Ecto neural progenitor cell (in vitro differentiated cells): ENCODE results near the gene SPAG16.
"Not testable (repeated sequence)": the region's sequence is repeated elsewhere in the genome, so short reads cannot be mapped to it uniquely, and the experiment has no call there.

Experiments used
- DNase-seq: peaks from one replicate; pipeline ENCODE4 v3.0.0-alpha.2; 2018; ENCODE audit warnings: low spot score

Gene SPAG16

GRCh38 chr2:213408426-213409070 is 124.3 kb downstream of the SPAG16 start:
- not testable (repeated sequence) for DNase-seq

GRCh38 chr2:213410687-213411086 is 126.4 kb downstream of the SPAG16 start:
- not testable (repeated sequence) for DNase-seq

DNA sequence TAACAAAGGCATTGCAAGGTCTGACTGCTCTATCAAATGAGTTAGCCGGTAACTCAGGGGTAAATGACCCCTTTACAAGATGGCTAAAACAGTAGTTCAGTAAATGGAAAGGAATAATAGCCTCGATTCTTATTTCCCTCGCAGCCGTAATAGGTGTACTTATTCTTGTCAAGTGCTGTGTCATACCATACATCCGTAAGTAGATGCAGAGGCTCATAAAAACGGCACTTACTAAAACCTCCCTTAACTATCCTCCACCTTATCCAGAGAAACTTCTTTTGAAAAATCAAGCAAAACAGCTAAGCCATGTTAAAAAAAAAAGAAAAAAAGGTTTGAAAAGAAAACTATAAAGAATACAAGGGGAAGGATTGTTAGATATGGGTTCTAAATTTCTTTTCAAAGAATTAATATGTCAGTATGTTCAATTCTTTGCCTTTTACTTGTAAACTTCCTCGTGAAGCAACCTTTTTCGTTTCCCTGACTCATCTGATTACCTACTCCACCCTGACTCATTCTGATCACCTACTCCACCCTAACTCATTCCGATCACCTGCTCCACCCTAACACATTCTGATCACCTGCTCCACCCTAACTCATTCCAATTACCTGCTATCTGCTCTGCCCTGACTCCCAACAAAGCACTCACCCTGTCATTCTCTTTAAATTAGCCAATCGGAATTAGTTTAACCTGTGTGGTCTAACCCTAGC is 127.5 kb downstream of the SPAG16 start:
- no peak for DNase-seq

DNA sequence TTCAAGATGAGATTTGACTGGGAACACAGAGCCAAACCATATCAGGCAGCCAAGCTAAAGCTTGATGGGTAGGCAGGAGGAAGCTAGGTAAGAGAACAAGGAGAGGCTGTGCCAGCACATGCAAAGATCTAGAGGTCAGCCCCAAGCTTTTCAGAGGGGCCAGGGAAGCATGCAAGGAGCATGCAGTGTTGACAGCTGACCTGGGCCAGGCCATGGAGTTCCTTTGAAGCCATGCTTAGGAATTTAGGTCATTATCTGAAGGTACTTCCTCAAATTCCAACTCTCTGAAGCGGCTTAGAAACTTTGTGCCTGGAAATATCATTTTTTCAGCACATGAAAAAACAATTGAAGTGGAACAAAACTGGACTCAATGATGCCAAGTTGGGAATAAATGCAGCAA is 130.8 kb downstream of the SPAG16 start:
- DNase-seq, result no peak

DNA sequence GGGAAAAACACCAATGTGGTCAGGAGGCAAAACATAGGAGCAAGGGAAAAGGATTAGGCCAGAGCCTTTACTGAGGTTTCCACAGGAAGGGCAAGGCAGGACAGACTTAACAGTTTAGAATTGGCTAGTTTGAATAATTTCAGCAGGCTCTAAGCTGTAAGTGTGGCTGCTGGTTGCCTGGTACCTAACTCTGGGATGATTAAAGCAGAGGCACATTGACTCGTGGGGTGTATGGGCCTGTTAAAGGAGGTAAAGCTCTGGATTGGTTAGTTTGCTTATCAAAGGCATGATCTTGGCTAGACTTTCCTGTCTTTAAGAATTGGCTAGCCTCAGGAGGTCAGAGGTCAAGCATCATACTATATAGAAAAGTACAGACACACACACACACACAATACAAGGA is 132.6 kb downstream of the SPAG16 start:
- DNase-seq, result no peak

- DNase-seq, result no peak
Observed at GRCh38 chr2:213419980-213420379, 135.7 kb downstream of the SPAG16 start.

- no peak for DNase-seq
Observed at GRCh38 chr2:213420828-213421385, 136.6 kb downstream of the SPAG16 start.

DNA sequence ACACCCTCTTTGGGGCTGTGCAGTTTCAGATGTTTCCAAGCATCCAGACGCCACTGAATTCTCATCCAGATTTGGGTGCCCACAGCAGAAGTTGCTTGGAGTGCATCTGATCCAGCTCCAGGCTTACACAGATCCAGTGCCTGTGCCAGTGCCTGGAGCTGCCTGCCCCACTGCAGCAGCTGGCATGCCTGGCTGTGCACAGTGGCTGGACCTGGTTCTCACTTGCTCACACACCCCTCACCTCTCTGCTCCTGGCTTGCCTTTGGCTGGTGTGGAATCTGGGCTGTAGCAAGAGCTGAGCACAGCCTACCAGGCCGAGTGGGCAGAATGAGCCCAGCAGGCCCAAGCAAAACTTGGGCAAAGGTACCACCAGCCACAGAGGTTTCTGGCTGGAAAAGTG is 137.9 kb downstream of the SPAG16 start:
- no peak for DNase-seq

GRCh38 chr2:213425618-213426017 is 141.4 kb downstream of the SPAG16 start:
- no peak for DNase-seq

GRCh38 chr2:213429516-213429915 is 145.3 kb downstream of the SPAG16 start:
- no peak for DNase-seq

DNA sequence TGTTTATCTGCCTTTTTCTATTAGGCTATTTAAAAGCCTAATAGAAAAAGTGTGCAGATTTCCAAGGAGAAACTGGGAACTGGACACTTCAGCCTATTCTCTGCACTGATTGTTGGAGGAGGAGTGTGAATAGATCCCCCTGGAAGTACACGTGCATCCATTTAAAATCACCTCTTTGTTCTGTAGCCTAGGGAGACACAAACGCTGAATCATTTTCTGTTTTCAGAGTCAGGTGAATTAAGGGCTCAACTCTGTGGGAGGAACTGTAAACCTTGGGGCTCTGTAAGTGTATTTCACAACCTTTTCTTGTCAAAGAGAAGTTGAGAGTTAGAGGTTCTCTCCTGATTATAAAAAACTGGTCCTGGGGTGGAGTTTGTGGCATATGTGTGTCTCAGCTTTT is 159.7 kb downstream of the SPAG16 start:
- no peak for DNase-seq

GRCh38 chr2:213451542-213452239 is 167.4 kb downstream of the SPAG16 start:
- peak; percentile 50 for DNase-seq

DNA sequence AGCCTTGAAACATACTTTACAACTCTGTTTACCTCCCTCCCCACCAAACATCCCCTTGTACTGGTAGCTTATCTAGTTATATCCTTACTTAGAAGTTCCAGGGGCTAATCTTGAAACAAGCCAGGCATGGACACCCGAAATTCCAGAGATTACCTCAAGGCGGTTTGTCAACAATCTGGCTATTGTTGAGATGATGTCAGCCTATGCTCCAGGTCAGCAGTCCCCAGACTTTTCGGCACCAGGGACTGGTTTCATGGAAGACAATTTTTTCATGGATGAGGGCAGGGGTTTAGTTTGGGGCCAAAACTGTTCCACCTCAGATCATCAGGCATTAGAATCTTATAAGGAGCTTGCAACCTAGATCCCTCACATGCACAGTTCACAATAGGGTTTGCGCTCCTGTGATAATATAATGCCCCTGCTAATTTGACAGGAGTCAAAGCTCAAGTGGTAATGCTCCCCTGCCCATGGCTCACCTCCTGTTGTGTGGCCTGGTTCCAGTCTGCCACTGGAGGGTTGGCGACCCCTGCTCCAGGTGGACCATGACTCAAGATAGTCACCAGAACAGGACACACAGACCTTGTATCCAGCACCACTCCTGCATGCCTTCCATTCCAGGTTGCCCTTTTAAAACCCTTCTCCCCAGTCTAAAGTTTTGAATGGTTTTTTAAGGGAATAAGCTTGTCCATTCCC is 171.2 kb downstream of the SPAG16 start:
- DNase-seq, result no peak

DNA sequence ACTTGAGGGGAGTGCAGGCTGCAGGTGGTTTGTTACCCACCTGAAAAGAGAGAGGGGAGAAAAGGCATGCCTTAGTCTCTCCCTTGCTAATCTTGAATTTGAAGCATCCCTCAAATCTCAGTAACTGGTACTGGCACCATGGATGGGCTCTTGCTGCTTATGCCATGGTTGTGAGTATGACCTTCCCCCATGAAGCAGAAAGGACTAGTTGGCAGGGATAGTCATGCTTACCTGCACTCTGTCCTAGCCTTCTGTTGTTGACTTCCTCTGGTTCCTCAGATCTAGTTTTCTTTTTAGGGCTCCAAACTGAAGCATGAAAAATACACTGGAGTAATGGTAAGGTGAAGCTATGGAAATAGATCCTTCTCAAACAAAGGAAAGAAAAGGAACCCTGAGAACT is 191.2 kb downstream of the SPAG16 start:
- no peak for DNase-seq

GRCh38 chr2:213476641-213477040 is 192.4 kb downstream of the SPAG16 start:
- no peak for DNase-seq

DNA sequence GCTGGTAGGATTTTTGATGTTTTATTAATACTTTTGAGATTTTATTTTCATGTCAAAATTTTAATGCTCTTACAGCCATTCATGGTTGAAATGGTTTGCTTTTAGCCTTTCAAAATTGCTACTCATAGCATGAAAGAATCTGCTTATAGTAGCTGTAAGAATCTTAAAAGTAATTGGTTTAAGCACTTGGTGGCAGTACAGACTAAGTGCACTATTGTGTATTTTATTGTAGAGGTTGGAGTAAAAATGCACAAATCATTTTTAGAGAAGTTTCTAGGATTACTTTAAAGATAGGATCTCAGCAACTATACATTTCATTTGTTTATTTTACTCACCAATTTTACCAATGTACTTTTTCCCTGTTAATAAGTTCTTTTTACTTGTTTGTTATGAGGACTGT is 205.8 kb downstream of the SPAG16 start:
- DNase-seq, result no peak

DNA sequence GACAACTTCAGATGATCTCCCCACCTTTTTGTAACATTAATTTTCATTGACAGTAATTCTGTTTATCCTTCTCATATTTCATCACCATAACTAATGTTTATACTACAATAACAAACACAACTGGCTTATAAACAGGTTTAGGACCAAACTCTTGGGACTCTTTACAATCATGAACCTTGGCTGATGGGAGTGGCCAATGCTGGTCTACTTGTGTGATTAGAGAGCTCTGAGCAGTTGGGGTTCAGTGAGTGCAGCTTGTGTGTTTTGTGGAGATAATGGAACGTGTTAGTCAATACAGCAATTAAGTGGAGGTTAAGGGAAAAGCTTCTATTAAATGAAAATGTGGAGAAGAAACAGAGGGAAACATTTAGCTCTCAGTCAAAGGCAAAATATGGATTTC is 207.1 kb downstream of the SPAG16 start:
- no peak for DNase-seq

GRCh38 chr2:213496226-213496625 is 212.0 kb downstream of the SPAG16 start:
- no peak for DNase-seq

DNA sequence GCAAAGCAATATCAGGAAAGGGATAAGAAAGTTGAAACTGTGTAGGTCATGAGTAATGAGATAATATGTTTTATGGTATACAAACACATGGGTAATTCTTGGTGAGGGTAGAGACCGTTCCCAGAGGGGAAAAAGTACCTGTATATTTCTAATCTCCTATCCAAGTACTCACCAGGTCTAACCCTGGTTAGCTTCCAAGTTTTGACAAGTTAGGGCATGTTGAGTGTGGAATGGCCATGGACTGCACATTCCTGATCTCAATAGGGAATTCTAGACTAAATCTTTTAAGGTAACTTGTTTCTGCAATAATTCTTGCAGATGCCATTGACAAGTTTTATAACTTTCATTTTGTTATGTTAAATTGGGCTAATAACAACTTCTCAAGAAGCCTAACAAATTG is 216.6 kb downstream of the SPAG16 start:
- no peak for DNase-seq

- DNase-seq, result no peak
Observed at GRCh38 chr2:213524164-213524563, 239.9 kb downstream of the SPAG16 start.

- no peak for DNase-seq
Observed at GRCh38 chr2:213537579-213537978, 253.3 kb downstream of the SPAG16 start.

DNA sequence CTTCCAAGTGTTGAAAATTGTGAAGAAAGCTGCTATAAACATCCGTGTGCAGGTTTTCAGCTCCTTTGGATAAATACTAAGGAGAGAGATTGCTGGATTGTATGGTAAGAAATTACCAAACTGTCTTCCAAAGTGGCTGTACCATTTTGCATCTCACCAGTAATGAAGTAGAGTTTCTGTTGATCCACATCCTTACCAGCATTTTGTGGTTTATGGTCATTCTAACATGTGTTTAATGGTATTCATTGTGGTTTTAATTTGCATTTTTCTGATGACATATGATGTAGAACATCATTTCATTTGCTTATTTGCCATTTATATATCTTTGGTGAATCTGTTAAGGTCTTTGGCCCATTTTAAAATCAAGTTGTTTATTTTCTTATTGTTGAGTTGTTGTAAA is 260.7 kb downstream of the SPAG16 start:
- no peak for DNase-seq
